ENCODE measurements around the gene SH2B2.

- TF ChIP-seq POLR2AphosphoS5 (IDR thresholded peaks at IDR 0.05; ENCODE audit: borderline replicate concordance, low read depth, low read length) (no peak), EZH2 (IDR thresholded peaks at IDR 0.05) (no peak)
These were observed 25.8 kb upstream of the SH2B2 start for GRCh38 chr7:102260856-102261255.

All from SK-N-MC (cell line).